ENCODE results near the gene CMC2.

DNA sequence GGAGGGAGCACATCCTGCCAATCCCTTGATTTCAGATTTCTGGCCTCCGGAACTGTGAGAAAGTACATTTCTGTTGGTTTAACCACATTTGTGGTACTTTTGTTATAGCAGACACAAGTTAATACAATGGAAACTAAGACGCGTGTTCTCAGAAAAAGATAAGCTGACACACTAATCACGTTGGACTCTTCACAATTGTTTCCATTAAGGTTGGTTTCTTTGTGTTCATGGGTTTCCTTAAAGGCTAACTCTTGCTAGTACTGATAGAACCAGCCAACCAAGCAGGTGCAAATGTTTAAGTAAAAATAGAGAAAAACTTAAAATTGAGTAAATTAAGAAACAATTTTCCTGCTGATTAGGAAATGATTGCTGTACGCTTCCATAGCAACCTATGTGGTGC is 59.4 kb downstream of the CMC2 start:
- TF ChIP-seq, protein P1, sequence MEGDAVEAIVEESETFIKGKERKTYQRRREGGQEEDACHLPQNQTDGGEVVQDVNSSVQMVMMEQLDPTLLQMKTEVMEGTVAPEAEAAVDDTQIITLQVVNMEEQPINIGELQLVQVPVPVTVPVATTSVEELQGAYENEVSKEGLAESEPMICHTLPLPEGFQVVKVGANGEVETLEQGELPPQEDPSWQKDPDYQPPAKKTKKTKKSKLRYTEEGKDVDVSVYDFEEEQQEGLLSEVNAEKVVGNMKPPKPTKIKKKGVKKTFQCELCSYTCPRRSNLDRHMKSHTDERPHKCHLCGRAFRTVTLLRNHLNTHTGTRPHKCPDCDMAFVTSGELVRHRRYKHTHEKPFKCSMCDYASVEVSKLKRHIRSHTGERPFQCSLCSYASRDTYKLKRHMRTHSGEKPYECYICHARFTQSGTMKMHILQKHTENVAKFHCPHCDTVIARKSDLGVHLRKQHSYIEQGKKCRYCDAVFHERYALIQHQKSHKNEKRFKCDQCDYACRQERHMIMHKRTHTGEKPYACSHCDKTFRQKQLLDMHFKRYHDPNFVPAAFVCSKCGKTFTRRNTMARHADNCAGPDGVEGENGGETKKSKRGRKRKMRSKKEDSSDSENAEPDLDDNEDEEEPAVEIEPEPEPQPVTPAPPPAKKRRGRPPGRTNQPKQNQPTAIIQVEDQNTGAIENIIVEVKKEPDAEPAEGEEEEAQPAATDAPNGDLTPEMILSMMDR (IDR thresholded peaks at IDR 0.05; ENCODE audit: control extremely low read depth in 1 of 3, insufficient read depth in 1 of 3, low read depth in 1 of 3, low read length in 3 of 3): no peak
- no peak for TF ChIP-seq BACH1 (IDR thresholded peaks at IDR 0.05; ENCODE audit: low read length)
- no peak for TF ChIP-seq SUZ12 (IDR thresholded peaks at IDR 0.05; ENCODE audit: low read length)
- no peak for TF ChIP-seq GABPA (IDR thresholded peaks at IDR 0.05; ENCODE audit: borderline replicate concordance, insufficient read depth, low read length)
- TF ChIP-seq, protein P2, sequence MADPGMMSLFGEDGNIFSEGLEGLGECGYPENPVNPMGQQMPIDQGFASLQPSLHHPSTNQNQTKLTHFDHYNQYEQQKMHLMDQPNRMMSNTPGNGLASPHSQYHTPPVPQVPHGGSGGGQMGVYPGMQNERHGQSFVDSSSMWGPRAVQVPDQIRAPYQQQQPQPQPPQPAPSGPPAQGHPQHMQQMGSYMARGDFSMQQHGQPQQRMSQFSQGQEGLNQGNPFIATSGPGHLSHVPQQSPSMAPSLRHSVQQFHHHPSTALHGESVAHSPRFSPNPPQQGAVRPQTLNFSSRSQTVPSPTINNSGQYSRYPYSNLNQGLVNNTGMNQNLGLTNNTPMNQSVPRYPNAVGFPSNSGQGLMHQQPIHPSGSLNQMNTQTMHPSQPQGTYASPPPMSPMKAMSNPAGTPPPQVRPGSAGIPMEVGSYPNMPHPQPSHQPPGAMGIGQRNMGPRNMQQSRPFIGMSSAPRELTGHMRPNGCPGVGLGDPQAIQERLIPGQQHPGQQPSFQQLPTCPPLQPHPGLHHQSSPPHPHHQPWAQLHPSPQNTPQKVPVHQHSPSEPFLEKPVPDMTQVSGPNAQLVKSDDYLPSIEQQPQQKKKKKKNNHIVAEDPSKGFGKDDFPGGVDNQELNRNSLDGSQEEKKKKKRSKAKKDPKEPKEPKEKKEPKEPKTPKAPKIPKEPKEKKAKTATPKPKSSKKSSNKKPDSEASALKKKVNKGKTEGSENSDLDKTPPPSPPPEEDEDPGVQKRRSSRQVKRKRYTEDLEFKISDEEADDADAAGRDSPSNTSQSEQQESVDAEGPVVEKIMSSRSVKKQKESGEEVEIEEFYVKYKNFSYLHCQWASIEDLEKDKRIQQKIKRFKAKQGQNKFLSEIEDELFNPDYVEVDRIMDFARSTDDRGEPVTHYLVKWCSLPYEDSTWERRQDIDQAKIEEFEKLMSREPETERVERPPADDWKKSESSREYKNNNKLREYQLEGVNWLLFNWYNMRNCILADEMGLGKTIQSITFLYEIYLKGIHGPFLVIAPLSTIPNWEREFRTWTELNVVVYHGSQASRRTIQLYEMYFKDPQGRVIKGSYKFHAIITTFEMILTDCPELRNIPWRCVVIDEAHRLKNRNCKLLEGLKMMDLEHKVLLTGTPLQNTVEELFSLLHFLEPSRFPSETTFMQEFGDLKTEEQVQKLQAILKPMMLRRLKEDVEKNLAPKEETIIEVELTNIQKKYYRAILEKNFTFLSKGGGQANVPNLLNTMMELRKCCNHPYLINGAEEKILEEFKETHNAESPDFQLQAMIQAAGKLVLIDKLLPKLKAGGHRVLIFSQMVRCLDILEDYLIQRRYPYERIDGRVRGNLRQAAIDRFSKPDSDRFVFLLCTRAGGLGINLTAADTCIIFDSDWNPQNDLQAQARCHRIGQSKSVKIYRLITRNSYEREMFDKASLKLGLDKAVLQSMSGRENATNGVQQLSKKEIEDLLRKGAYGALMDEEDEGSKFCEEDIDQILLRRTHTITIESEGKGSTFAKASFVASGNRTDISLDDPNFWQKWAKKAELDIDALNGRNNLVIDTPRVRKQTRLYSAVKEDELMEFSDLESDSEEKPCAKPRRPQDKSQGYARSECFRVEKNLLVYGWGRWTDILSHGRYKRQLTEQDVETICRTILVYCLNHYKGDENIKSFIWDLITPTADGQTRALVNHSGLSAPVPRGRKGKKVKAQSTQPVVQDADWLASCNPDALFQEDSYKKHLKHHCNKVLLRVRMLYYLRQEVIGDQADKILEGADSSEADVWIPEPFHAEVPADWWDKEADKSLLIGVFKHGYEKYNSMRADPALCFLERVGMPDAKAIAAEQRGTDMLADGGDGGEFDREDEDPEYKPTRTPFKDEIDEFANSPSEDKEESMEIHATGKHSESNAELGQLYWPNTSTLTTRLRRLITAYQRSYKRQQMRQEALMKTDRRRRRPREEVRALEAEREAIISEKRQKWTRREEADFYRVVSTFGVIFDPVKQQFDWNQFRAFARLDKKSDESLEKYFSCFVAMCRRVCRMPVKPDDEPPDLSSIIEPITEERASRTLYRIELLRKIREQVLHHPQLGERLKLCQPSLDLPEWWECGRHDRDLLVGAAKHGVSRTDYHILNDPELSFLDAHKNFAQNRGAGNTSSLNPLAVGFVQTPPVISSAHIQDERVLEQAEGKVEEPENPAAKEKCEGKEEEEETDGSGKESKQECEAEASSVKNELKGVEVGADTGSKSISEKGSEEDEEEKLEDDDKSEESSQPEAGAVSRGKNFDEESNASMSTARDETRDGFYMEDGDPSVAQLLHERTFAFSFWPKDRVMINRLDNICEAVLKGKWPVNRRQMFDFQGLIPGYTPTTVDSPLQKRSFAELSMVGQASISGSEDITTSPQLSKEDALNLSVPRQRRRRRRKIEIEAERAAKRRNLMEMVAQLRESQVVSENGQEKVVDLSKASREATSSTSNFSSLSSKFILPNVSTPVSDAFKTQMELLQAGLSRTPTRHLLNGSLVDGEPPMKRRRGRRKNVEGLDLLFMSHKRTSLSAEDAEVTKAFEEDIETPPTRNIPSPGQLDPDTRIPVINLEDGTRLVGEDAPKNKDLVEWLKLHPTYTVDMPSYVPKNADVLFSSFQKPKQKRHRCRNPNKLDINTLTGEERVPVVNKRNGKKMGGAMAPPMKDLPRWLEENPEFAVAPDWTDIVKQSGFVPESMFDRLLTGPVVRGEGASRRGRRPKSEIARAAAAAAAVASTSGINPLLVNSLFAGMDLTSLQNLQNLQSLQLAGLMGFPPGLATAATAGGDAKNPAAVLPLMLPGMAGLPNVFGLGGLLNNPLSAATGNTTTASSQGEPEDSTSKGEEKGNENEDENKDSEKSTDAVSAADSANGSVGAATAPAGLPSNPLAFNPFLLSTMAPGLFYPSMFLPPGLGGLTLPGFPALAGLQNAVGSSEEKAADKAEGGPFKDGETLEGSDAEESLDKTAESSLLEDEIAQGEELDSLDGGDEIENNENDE (IDR thresholded peaks at IDR 0.05; ENCODE audit: insufficient replicate concordance, low read length): no peak
- no peak for TF ChIP-seq POLR2AphosphoS5 (IDR thresholded peaks at IDR 0.05; ENCODE audit: low read depth, low read length)
- TF ChIP-seq POLR2A (IDR thresholded peaks at IDR 0.05; ENCODE audit: control extremely low read depth in 1 of 2, low read depth in 2 of 2, low read length in 2 of 2): no peak
- no peak for TF ChIP-seq KDM5A (IDR thresholded peaks at IDR 0.05; ENCODE audit: low read length)
- TF ChIP-seq RFX5 (IDR thresholded peaks at IDR 0.05; ENCODE audit: borderline replicate concordance, low read depth, low read length): no peak
